HepG2 (cell line): ENCODE results near the gene CYSLTR2. TPM values are rescaled to one million over a fixed set of nuclear protein-coding genes. Genes with fewer than 3 reads are reported as not detected.
A peak's percentile ranks its signal among the peaks of the same experiment; 100 is the strongest.

Source experiments
- ATAC-seq: fragments of 200-7000 bp; cut with Tn5 transposase; 3 replicates; pipeline ENCODE4 v1.9.1; 2020; ENCODE audit warnings: mild to moderate bottlenecking, moderate library complexity
- BruUV-seq: library from RNA; stranded (reverse); fragments of 400-500 nt; replicated peaks from 2 replicates; lab custom pipeline; 2021; lab: Mats Ljungman, UMichigan
- CTCF ChIA-PET: fragments of 300-600 bp; formaldehyde crosslinking; extraction: SDS; loops from one replicate; lab custom pipeline; 2021; ENCODE audit warnings: low total read pairs, inconsistent platforms, low intra/inter-chr PET ratio; lab: Yijun Ruan, JAX
- POLR2A ChIA-PET: fragments of 350-600 bp; sonication (Branson Sonifier 250); formaldehyde crosslinking; loops from one replicate; lab custom pipeline; 2020; ENCODE audit warnings: antibody characterized with exemption, inconsistent platforms; lab: Yijun Ruan, JAX
- DNase-seq: peaks from one replicate; pipeline ENCODE4 v3.0.0-alpha.2; 2015; ENCODE audit warnings: low spot score
- FAIRE-seq: peaks from 3 replicates; lab custom pipeline; 2011; peaks lifted over from hg19 to GRCh38; lab: Jason Lieb, UNC
- H2AFZ ChIP-seq: one replicate; pipeline ENCODE4 v1.6.1; 2011; ENCODE audit warnings: low read length, inconsistent platforms
- H3K27ac ChIP-seq: fragments of 300-600 bp; 3 replicates; pipeline ENCODE4 v1.8.0; 2011; ENCODE audit warnings: mixed run types, mild to moderate bottlenecking, mixed read lengths, low read length, inconsistent platforms; ENCODE audit not compliant: insufficient read depth; ENCODE audit errors: extremely low read length
- H3K27me3 ChIP-seq, 2 experiments: fragments of 200-600 bp in 1 of 2; 2 replicates in 1 of 2; 3 replicates in 1 of 2; pipeline versions ENCODE4 v1.6.0 to v1.8.0; 2011; ENCODE audit warnings: low read length in 2 of 2, mild to moderate bottlenecking in 2 of 2, moderate library complexity in 2 of 2, inconsistent platforms in 1 of 2; ENCODE audit not compliant: insufficient read depth in 2 of 2, control insufficient read depth in 1 of 2
- H3K36me3 ChIP-seq, 2 experiments: fragments of 200-600 bp in 1 of 2; replicated peaks in 1 of 2; 2 replicates in 1 of 2; 3 replicates in 1 of 2; pipeline versions ENCODE4 v1.5.1 to v1.8.0; 2011; ENCODE audit warnings: low read length in 2 of 2, inconsistent platforms in 1 of 2; ENCODE audit not compliant: insufficient read depth in 2 of 2, control insufficient read depth in 1 of 2
- H3K4me1 ChIP-seq: 2 replicates; pipeline ENCODE4 v1.5.1; 2012; ENCODE audit warnings: low read length, inconsistent platforms; ENCODE audit not compliant: insufficient read depth
- H3K4me2 ChIP-seq: 2 replicates; pipeline ENCODE4 v1.6.0; 2011; ENCODE audit warnings: low read depth, low read length, inconsistent platforms
- H3K4me3 ChIP-seq, 3 experiments: fragments of 200-600 bp in 1 of 3; sonication (generic), shearing (Covaris generic) in 1 of 3; replicated peaks in 1 of 3; 2 replicates each; pipeline ENCODE4 v1.5.1; 2011 to 2016; ENCODE audit warnings: low read length in 3 of 3, inconsistent platforms in 2 of 3, low read depth in 2 of 3, mild to moderate bottlenecking in 2 of 3, control low read depth in 1 of 3, mixed read lengths in 1 of 3; ENCODE audit not compliant: insufficient read depth in 1 of 3
- H3K79me2 ChIP-seq: one replicate; pipeline ENCODE4 v1.6.1; 2011; ENCODE audit warnings: low read length, inconsistent platforms; ENCODE audit not compliant: insufficient read depth
- H3K9ac ChIP-seq: 2 replicates; pipeline ENCODE4 v1.6.0; 2011; ENCODE audit warnings: mild to moderate bottlenecking, low read depth, low read length, inconsistent platforms; ENCODE audit not compliant: insufficient read depth
- H3K9me3 ChIP-seq: 2 replicates; pipeline ENCODE4 v1.5.1; 2012; ENCODE audit warnings: mild to moderate bottlenecking, low read length
- H4K20me1 ChIP-seq: 2 replicates; pipeline ENCODE4 v1.6.0; 2011; ENCODE audit warnings: inconsistent platforms, mild to moderate bottlenecking, low read length, moderate library complexity; ENCODE audit not compliant: insufficient read depth
- ATF7 ChIP-seq, 2 experiments: fragments of 450-650 bp in 1 of 2; sonication (generic) in 1 of 2; formaldehyde crosslinking in 1 of 2; IDR thresholded peaks; 2 replicates each; pipeline versions ENCODE4 v1.4.0 to v1.6.1; 2016 to 2020; ENCODE audit warnings: antibody characterized with exemption in 1 of 2, mild to moderate bottlenecking in 1 of 2, missing genetic modification reagents in 1 of 2
- CBFB ChIP-seq: sonication (generic); formaldehyde crosslinking; IDR thresholded peaks from 2 replicates; pipeline ENCODE4 v1.4.0; 2020; ENCODE audit warnings: missing genetic modification reagents
- CREB1 ChIP-seq, 2 experiments: fragments of 450-650 bp in 1 of 2; IDR thresholded peaks; 2 replicates each; pipeline ENCODE4 v1.6.1; 2016 to 2017; ENCODE audit warnings: control low read depth in 1 of 2, mild to moderate bottlenecking in 1 of 2, missing compliant biosample characterization in 1 of 2, missing genetic modification characterization in 1 of 2
- ELF1 ChIP-seq: sonication (generic); formaldehyde crosslinking; IDR thresholded peaks from 2 replicates; pipeline ENCODE4 v1.4.0; 2020; ENCODE audit warnings: missing genetic modification reagents
- IKZF1 ChIP-seq: fragments of 450-650 bp; IDR thresholded peaks from 2 replicates; pipeline ENCODE4 v1.7.1; 2016
- MTF1 ChIP-seq: sonication (generic); formaldehyde crosslinking; IDR thresholded peaks from 2 replicates; pipeline ENCODE4 v1.5.0; 2020; ENCODE audit warnings: missing genetic modification reagents
- NAIF1 ChIP-seq: sonication (generic); formaldehyde crosslinking; IDR thresholded peaks from 2 replicates; pipeline ENCODE4 v1.5.0; 2020; ENCODE audit warnings: mild to moderate bottlenecking, missing genetic modification reagents, borderline replicate concordance
- NCOR1 ChIP-seq: fragments of 200-600 bp; sonication (generic); IDR thresholded peaks from 2 replicates; pipeline ENCODE4 v1.7.0; 2017; ENCODE audit warnings: antibody characterized with exemption, low read length, borderline replicate concordance
- NR1H2 ChIP-seq: sonication (generic); formaldehyde crosslinking; IDR thresholded peaks from 2 replicates; pipeline ENCODE4 v1.8.1; 2022; ENCODE audit warnings: low read depth, missing genetic modification reagents, borderline replicate concordance
- POLR2AphosphoS2 ChIP-seq: IDR thresholded peaks from 2 replicates; pipeline ENCODE4 v1.6.1; 2011; ENCODE audit warnings: low read depth, low read length, improper control_type of control experiment
- SOX13 ChIP-seq, 3 experiments: fragments of 450-650 bp in 1 of 3; sonication (generic) in 1 of 3; formaldehyde crosslinking in 1 of 3; IDR thresholded peaks in 2 of 3; conservative IDR thresholded peaks in 1 of 3; 2 replicates each; pipeline versions ENCODE4 v1.5.0 to v1.6.1; 2016 to 2020; ENCODE audit warnings: antibody characterized with exemption in 1 of 3, mild to moderate bottlenecking in 1 of 3, missing compliant biosample characterization in 1 of 3, missing genetic modification reagents in 1 of 3, moderate library complexity in 1 of 3
- ZFP36L1 ChIP-seq: sonication (generic); formaldehyde crosslinking; IDR thresholded peaks from 2 replicates; pipeline ENCODE4 v1.8.0; 2022; ENCODE audit warnings: mild to moderate bottlenecking, missing genetic modification reagents, moderate library complexity
- ZNF232 ChIP-seq: sonication (generic); formaldehyde crosslinking; IDR thresholded peaks from 2 replicates; pipeline ENCODE4 v1.4.0; 2020; ENCODE audit warnings: missing genetic modification reagents, borderline replicate concordance
- ZSCAN30 ChIP-seq: sonication (generic); formaldehyde crosslinking; IDR thresholded peaks from 2 replicates; pipeline ENCODE4 v1.5.0; 2020; ENCODE audit warnings: mild to moderate bottlenecking, missing genetic modification reagents
- WGBS: methylation state at CpG from one replicate; pipeline ENCODE4 v1.1.6; 2017; ENCODE audit warnings: low lambda C conversion rate; 5-methylcytosine and 5-hydroxymethylcytosine counted together
- in situ Hi-C: cut with HindIII; loops from 2 replicates; pipeline ENCODE4 v1.10.0; 2017; ENCODE audit warnings: low pct_unique_long_range_greater_than_20kb; ENCODE audit not compliant: extremely low pct_ligation_motif_present
- intact Hi-C: fragments of 100-400 bp; cut with micrococcal nuclease; formaldehyde crosslinking; loops from one replicate; pipeline ENCODE4 v1.10.0; 2022; ENCODE audit not compliant: unreplicated experiment
- polyA plus RNA-seq, 8 experiments: library from polyadenylated mRNA; depleted of rRNA in 3 of 8; stranded (reverse) in 7 of 8; unstranded in 1 of 8; fragments of >200 nt; fragmentation: Illumina TruSeq in 4 of 8; extraction: Trizol in 4 of 8; gene quantifications; 2 replicates each; pipeline versions ENCODE4 v1.2.1 to v1.2.3, GENCODE V29; 2011 to 2016; ENCODE audit warnings: low read depth in 4 of 8, missing spikeins in 1 of 8, mixed read lengths in 1 of 8; ENCODE audit not compliant: insufficient read depth in 1 of 8
- total RNA-seq, 5 experiments: library from RNA; depleted of rRNA; stranded (reverse); fragments of >200 nt; fragmentation: Illumina TruSeq; extraction: Trizol; gene quantifications; 2 replicates each; pipeline ENCODE4 v1.2.3, GENCODE V29; 2016; ENCODE audit warnings: low read depth in 1 of 5
- TF ChIP-seq, protein P1 (sequence below): sonication (generic); formaldehyde crosslinking; IDR thresholded peaks from 2 replicates; pipeline ENCODE4 v1.8.1; 2023; ENCODE audit warnings: mild to moderate bottlenecking, missing genetic modification reagents
- TF ChIP-seq, protein P2 (sequence below): sonication (generic); formaldehyde crosslinking; IDR thresholded peaks from 2 replicates; pipeline ENCODE4 v1.4.0; 2020; ENCODE audit warnings: missing genetic modification reagents

Gene CYSLTR2
- total and polyA plus RNA-seq, 2 of the 13 experiments (the other 11 are each of a cell fraction or from before 2014, with no cell fraction given) = not detected

DNA sequence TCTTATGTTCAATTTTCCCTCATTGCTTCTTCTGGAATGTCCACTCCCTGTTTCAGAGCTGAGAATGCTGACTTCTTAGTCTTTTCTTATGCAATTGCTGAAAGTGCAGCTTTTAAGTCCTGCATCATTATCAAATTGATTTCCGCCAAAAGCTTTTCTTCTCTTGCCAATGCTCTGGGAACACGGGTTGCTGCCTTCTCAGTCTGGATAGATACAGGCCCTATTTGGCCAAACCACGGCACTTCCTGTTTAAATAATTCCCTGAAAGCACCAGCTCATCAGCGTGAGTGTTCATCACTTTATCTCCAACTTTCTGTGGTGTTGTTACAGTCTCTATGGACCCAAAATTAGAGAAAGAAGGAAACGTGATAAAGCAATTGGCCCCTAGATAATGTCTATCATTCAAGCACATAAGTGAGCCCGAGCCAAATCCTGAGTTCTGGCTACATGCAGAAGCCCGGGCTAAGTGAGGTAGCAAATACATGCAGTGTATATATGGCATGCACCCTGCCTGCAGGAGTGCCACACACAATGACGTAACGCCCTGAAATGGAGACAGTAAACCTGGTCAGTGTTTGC lies 85.7 kb downstream of the CYSLTR2 start:
- no peak for DNase-seq
- TF ChIP-seq ATF7 (IDR thresholded peaks at IDR 0.05) (peak; percentile 42; the same call in 1 of the 2 replicates), ATF7 (CRISPR knock-in tag; IDR thresholded peaks at IDR 0.05) (no peak), NAIF1 (CRISPR knock-in tag) (no peak), CREB1 (IDR thresholded peaks at IDR 0.05) (0 out of 2 replicates have a peak, but pooled peaks have one; percentile 11), CREB1 (CRISPR knock-in tag; IDR thresholded peaks at IDR 0.05) (no peak), SOX13 (IDR thresholded peaks at IDR 0.05) (no peak), SOX13 (CRISPR knock-in tag; conservative IDR thresholded peaks at IDR 0.05 in 1 of 2, IDR thresholded peaks at IDR 0.05 in 1 of 2) (no peak), ZFP36L1 (no peak), POLR2AphosphoS2 (no peak), ZSCAN30 (no peak)

DNA sequence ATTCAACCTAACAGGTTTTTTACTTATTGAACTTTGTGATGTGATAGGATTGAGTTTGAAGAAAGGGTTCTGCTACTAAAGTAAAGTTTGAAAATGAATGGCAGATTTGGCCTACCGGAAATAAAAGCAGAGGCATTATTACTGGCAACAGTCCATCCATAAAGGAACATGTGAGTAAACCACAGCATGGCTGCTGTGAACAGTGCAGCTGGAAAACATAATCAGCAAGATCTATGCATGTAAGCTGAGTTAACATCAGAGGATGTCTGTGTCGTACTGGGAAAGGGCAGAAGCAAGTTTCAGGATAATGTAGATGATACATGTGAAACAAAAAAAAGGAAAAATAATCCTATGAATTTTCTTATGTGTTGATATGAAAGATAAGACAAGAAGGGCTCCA lies 87.6 kb downstream of the CYSLTR2 start:
- Histone ChIP-seq H3K9ac (no peak overlapping the region), H3K4me3 (no peak overlapping the region), H3K36me3 (no peaks in the 10 kb centered on the region), H3K79me2 (no peaks in the 10 kb centered on the region), H3K4me1 (no peaks in the 10 kb centered on the region), H2AFZ (no peak overlapping the region), H4K20me1 (no peaks in the 10 kb centered on the region), H3K27me3 (peaks cover 0 to 5% of the 10 kb centered on the region in 2 experiments; a peak in 1 of 5 replicates), H3K4me2 (no peak overlapping the region), H3K9me3 (no peaks in the 10 kb centered on the region), H3K27ac (no peak overlapping the region)
- DNase-seq = no peak
- no peak for ATAC-seq
- no peak for FAIRE-seq
- WGBS = 6% methylated on average over 2 of the region's 2 CpGs
- POLR2A ChIA-PET = no interaction called here
- no TSS peak for BruUV-seq
- intact Hi-C loops (no loop called here), in situ Hi-C loops (no loop called here)
- CTCF ChIA-PET = no interaction called here
- TF ChIP-seq CBFB (CRISPR knock-in tag) (no peak), MTF1 (CRISPR knock-in tag) (no peak), NCOR1 (no peak), NR1H2 (CRISPR knock-in tag) (no peak), IKZF1 (no peak), ZNF232 (CRISPR knock-in tag) (no peak), ELF1 (CRISPR knock-in tag) (no peak)
- TF ChIP-seq, protein P1, sequence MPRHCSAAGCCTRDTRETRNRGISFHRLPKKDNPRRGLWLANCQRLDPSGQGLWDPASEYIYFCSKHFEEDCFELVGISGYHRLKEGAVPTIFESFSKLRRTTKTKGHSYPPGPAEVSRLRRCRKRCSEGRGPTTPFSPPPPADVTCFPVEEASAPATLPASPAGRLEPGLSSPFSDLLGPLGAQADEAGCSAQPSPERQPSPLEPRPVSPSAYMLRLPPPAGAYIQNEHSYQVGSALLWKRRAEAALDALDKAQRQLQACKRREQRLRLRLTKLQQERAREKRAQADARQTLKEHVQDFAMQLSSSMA = no peak
- TF ChIP-seq, protein P2, sequence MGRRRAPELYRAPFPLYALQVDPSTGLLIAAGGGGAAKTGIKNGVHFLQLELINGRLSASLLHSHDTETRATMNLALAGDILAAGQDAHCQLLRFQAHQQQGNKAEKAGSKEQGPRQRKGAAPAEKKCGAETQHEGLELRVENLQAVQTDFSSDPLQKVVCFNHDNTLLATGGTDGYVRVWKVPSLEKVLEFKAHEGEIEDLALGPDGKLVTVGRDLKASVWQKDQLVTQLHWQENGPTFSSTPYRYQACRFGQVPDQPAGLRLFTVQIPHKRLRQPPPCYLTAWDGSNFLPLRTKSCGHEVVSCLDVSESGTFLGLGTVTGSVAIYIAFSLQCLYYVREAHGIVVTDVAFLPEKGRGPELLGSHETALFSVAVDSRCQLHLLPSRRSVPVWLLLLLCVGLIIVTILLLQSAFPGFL (CRISPR knock-in tag) = no peak

More for the DNA sequence above, 85.7 kb downstream of the CYSLTR2 start:
- POLR2A ChIA-PET = no interaction called here
- intact Hi-C loops (no loop called here), in situ Hi-C loops (no loop called here)
- no peak overlapping the region for H3K4me3 ChIP-seq
- H3K27me3 ChIP-seq = peaks cover 0 to 5% of the 10 kb centered on the region in 2 experiments; a peak in 1 of 5 replicates
- no TSS peak for BruUV-seq
- ATAC-seq (no peak), FAIRE-seq (no peak)
- H3K4me1 ChIP-seq = no peaks in the 10 kb centered on the region
- no peak overlapping the region for H3K27ac ChIP-seq
- CTCF ChIA-PET = no interaction called here
- no peaks in the 10 kb centered on the region for H3K79me2 ChIP-seq
- H2AFZ ChIP-seq = no peak overlapping the region
- no peak overlapping the region for H3K4me2 ChIP-seq
- H3K36me3 ChIP-seq = no peaks in the 10 kb centered on the region
- H3K9me3 ChIP-seq = no peaks in the 10 kb centered on the region
- no peaks in the 10 kb centered on the region for H4K20me1 ChIP-seq
- 24% methylated on average over 9 of the region's 9 CpGs for WGBS
- H3K9ac ChIP-seq = no peak overlapping the region
